GM12878 (cell line): Measurements from ENCODE around the gene NOTCH3. TPM values are rescaled to one million over a fixed set of nuclear protein-coding genes. Genes with fewer than 3 reads are reported as not detected.

Source experiments
- ATAC-seq: fragments of 200-7000 bp; cut with Tn5 transposase; 3 replicates; pipeline ENCODE4 v1.9.1; 2020; ENCODE audit warnings: mild to moderate bottlenecking, moderate library complexity
- BruUV-seq: library from RNA; stranded (reverse); fragments of 400-500 nt; replicated peaks from 2 replicates; lab custom pipeline; 2021; lab: Mats Ljungman, UMichigan
- CTCF ChIA-PET: fragments of 300-600 bp; sonication (Branson Sonifier 250); formaldehyde crosslinking; extraction: SDS; loops from one replicate; lab custom pipeline; 2021; ENCODE audit warnings: inconsistent platforms; lab: Yijun Ruan, JAX
- POLR2A ChIA-PET: fragments of 350-600 bp; formaldehyde crosslinking; extraction: SDS; loops from one replicate; lab custom pipeline; 2021; ENCODE audit warnings: inconsistent platforms; lab: Charles Lee
- RAD21 ChIA-PET: fragments of 300-600 bp; sonication (Branson Sonifier 250); formaldehyde crosslinking; loops from one replicate; lab custom pipeline; 2023; ENCODE audit warnings: antibody characterized with exemption; ENCODE audit not compliant: unreplicated experiment; lab: Charles Lee
- SMC1A ChIA-PET: fragments of 300-600 bp; sonication (Branson Sonifier 250); formaldehyde crosslinking; loops from one replicate; lab custom pipeline; 2023; ENCODE audit not compliant: unreplicated experiment, uncharacterized antibody; lab: Charles Lee
- DNase-seq: peaks from one replicate; pipeline ENCODE4 v3.0.0-alpha.2; 2011; ENCODE audit warnings: low read depth, low spot score
- FAIRE-seq: peaks from 3 replicates; lab custom pipeline; 2011; peaks lifted over from hg19 to GRCh38; lab: Jason Lieb, UNC
- H2AFZ ChIP-seq: 2 replicates; pipeline ENCODE4 v1.6.0; 2011; ENCODE audit warnings: low read depth, low read length, control low read depth; ENCODE audit not compliant: control insufficient read depth
- H3K27ac ChIP-seq: 2 replicates; pipeline ENCODE4 v1.5.1; 2011; ENCODE audit warnings: control low read depth; ENCODE audit not compliant: control insufficient read depth, insufficient read depth
- H3K27me3 ChIP-seq, 2 experiments: replicated peaks in 1 of 2; 2 replicates each; pipeline versions ENCODE4 v1.6.0 to v1.6.1; 2011; ENCODE audit warnings: low read length in 1 of 2; ENCODE audit not compliant: control insufficient read depth in 2 of 2, insufficient read depth in 2 of 2
- H3K36me3 ChIP-seq, 2 experiments: 2 replicates each; pipeline ENCODE4 v1.5.1; 2011; ENCODE audit warnings: low read length in 1 of 2; ENCODE audit not compliant: control insufficient read depth in 2 of 2, insufficient read depth in 2 of 2
- H3K4me1 ChIP-seq: 2 replicates; pipeline ENCODE4 v1.6.1; 2011; ENCODE audit warnings: mild to moderate bottlenecking, low read length, moderate library complexity, mixed read lengths; ENCODE audit not compliant: control insufficient read depth, insufficient read depth
- H3K4me2 ChIP-seq: 2 replicates; pipeline ENCODE4 v1.6.0; 2011; ENCODE audit warnings: control low read depth; ENCODE audit not compliant: control insufficient read depth, insufficient read depth
- H3K4me3 ChIP-seq: fragments of 200-600 bp; sonication (generic); 2 replicates; pipeline ENCODE4 v1.5.1; 2016
- H3K79me2 ChIP-seq: 2 replicates; pipeline ENCODE4 v1.6.0; 2011; ENCODE audit warnings: low read length; ENCODE audit not compliant: control insufficient read depth, insufficient read depth
- H3K9ac ChIP-seq: 2 replicates; pipeline ENCODE4 v1.8.0; 2011; ENCODE audit warnings: low read length, control low read depth, mixed read lengths; ENCODE audit not compliant: control insufficient read depth, insufficient read depth
- H3K9me3 ChIP-seq: replicated peaks from 3 replicates; pipeline ENCODE4 v1.5.1; 2011; ENCODE audit warnings: mild to moderate bottlenecking, low read length; ENCODE audit not compliant: control insufficient read depth, insufficient read depth
- H4K20me1 ChIP-seq: 2 replicates; pipeline ENCODE4 v1.6.0; 2011; ENCODE audit not compliant: control insufficient read depth, insufficient read depth
- DPF2 ChIP-seq: fragments of 450-650 bp; IDR thresholded peaks from 2 replicates; pipeline ENCODE4 v1.6.1; 2017; ENCODE audit warnings: mild to moderate bottlenecking
- PRDM15 ChIP-seq: fragments of 450-650 bp; formaldehyde crosslinking; IDR thresholded peaks from 2 replicates; pipeline ENCODE4 v1.4.0; 2020; ENCODE audit warnings: mild to moderate bottlenecking, moderate library complexity
- SUZ12 ChIP-seq: fragments of 200-600 bp; sonication (generic); IDR thresholded peaks from one replicate; pipeline ENCODE4 v1.6.1; 2018; ENCODE audit warnings: antibody characterized with exemption, mild to moderate bottlenecking; ENCODE audit not compliant: unreplicated experiment
- ZBTB33 ChIP-seq: fragments of 450-650 bp; IDR thresholded peaks from 2 replicates; pipeline ENCODE4 v1.6.1; 2017; ENCODE audit warnings: mild to moderate bottlenecking
- ZBTB4 ChIP-seq: fragments of 450-650 bp; formaldehyde crosslinking; IDR thresholded peaks from 2 replicates; pipeline ENCODE4 v1.4.0; 2022; ENCODE audit warnings: mild to moderate bottlenecking, moderate library complexity
- WGBS: methylation state at CpG from one replicate; pipeline ENCODE4 v1.1.6; 2016; ENCODE audit warnings: low lambda C conversion rate; ENCODE audit not compliant: insufficient replicate concordance, insufficient coverage; ENCODE audit errors: missing lambda C conversion rate; 5-methylcytosine and 5-hydroxymethylcytosine counted together
- in situ Hi-C: fragments of 300-500 bp; cut with MboI; formaldehyde crosslinking; loops from 9 replicates; pipeline ENCODE4 v1.14.3; 2018; ENCODE audit warnings: mixed read lengths
- intact Hi-C: fragments of 100-400 bp; cut with micrococcal nuclease; formaldehyde crosslinking; loops from one replicate; pipeline ENCODE4 v1.14.2; 2022; ENCODE audit not compliant: unreplicated experiment
- polyA plus RNA-seq, 11 experiments: library from polyadenylated mRNA; depleted of rRNA in 4 of 11; unstranded in 6 of 11; stranded (reverse) in 5 of 11; fragments of >200 nt; fragmentation: Nextera tagmentation in 4 of 11; fragmentation: Illumina TruSeq in 1 of 11; extraction: Ambion mirVana in 4 of 11; extraction: Trizol in 1 of 11; gene quantifications; 1 replicate in 1 of 11; 2 replicates in 10 of 11; pipeline versions ENCODE4 v1.2.1 to v1.2.3, GENCODE V29; 2011 to 2016; ENCODE audit warnings: inconsistent platforms in 2 of 11, missing spikeins in 2 of 11, low read depth in 1 of 11
- total RNA-seq, 4 experiments: library from RNA; depleted of rRNA in 3 of 4; stranded (reverse); fragments of >200 nt in 3 of 4; fragmentation: Illumina TruSeq in 1 of 4; extraction: Trizol in 1 of 4; gene quantifications; 2 replicates each; pipeline versions ENCODE4 v1.2.1 to v1.2.3, GENCODE V29; 2013 to 2021

NOTCH3 gene
- total and polyA plus RNA-seq, 10 of the 15 experiments (the other 5 are each of a cell fraction or from before 2014, with no cell fraction given) = 0.01 to 0.42 (median 0.10) TPM; not detected in 5

GRCh38 chr19:15181394-15181793, 19.4 kb downstream of the NOTCH3 start:
- ChIA-PET CTCF (no interaction called here), SMC1A (no interaction called here), RAD21 (no interaction called here)
- intact Hi-C loops = no loop called here
- Histone ChIP-seq H3K9me3 (no peaks in the 10 kb centered on the region), H3K9ac (no peak overlapping the region), H3K79me2 (no peaks in the 10 kb centered on the region), H3K27me3 (no peaks in the 10 kb centered on the region), H3K4me1 (peaks cover 3% of the 10 kb centered on the region; the same call in 1 of the 2 replicates), H3K4me3 (no peak overlapping the region), H3K27ac (no peak overlapping the region), H3K4me2 (no peak overlapping the region), H4K20me1 (no peaks in the 10 kb centered on the region)
- DNase-seq (no peak), FAIRE-seq (no peak)
- in situ Hi-C loops = no loop called here
- no TSS peak for BruUV-seq
- TF ChIP-seq SUZ12 (no peak), DPF2 (no peak), ZBTB4 (CRISPR knock-in tag) (no peak), ZBTB33 (no peak), PRDM15 (CRISPR knock-in tag) (no peak)
- TF ChIP-seq, all 136 proteins: peak for 0
- 79% methylated on average over 23 of the region's 23 CpGs for WGBS
- Histone ChIP-seq H3K36me3 (no peaks in the 10 kb centered on the region), H2AFZ (no peak overlapping the region)
- POLR2A ChIA-PET = no interaction called here
- no peak for ATAC-seq
